BLaER1 (cell line): ENCODE results near the gene PLTP.

ENCODE experiments used
- H3K27ac ChIP-seq: shearing (Covaris generic); formaldehyde crosslinking; 2 replicates; pipeline ENCODE4 v1.8.1; 2022
- H3K27me3 ChIP-seq: shearing (Covaris generic); formaldehyde crosslinking; 2 replicates; pipeline ENCODE4 v1.8.1; 2022
- H3K36me3 ChIP-seq: shearing (Covaris generic); formaldehyde crosslinking; 2 replicates; pipeline ENCODE4 v1.8.1; 2022
- H3K4me1 ChIP-seq: shearing (Covaris generic); formaldehyde crosslinking; 2 replicates; pipeline ENCODE4 v1.8.1; 2022
- H3K4me2 ChIP-seq: shearing (Covaris generic); formaldehyde crosslinking; 2 replicates; pipeline ENCODE4 v1.8.1; 2022
- H3K4me3 ChIP-seq: shearing (Covaris generic); formaldehyde crosslinking; 2 replicates; pipeline ENCODE4 v1.8.1; 2022
- H3K9ac ChIP-seq: shearing (Covaris generic); formaldehyde crosslinking; 2 replicates; pipeline ENCODE4 v1.8.1; 2022
- H3K9me3 ChIP-seq: shearing (Covaris generic); formaldehyde crosslinking; 2 replicates; pipeline ENCODE4 v1.8.1; 2022
- H4K20me1 ChIP-seq: shearing (Covaris generic); formaldehyde crosslinking; 2 replicates; pipeline ENCODE4 v1.8.1; 2022
- Cebpa-rat ChIP-seq: shearing (Covaris generic); IDR thresholded peaks from 2 replicates; pipeline ENCODE4 v1.8.1; 2022

Gene PLTP

DNA sequence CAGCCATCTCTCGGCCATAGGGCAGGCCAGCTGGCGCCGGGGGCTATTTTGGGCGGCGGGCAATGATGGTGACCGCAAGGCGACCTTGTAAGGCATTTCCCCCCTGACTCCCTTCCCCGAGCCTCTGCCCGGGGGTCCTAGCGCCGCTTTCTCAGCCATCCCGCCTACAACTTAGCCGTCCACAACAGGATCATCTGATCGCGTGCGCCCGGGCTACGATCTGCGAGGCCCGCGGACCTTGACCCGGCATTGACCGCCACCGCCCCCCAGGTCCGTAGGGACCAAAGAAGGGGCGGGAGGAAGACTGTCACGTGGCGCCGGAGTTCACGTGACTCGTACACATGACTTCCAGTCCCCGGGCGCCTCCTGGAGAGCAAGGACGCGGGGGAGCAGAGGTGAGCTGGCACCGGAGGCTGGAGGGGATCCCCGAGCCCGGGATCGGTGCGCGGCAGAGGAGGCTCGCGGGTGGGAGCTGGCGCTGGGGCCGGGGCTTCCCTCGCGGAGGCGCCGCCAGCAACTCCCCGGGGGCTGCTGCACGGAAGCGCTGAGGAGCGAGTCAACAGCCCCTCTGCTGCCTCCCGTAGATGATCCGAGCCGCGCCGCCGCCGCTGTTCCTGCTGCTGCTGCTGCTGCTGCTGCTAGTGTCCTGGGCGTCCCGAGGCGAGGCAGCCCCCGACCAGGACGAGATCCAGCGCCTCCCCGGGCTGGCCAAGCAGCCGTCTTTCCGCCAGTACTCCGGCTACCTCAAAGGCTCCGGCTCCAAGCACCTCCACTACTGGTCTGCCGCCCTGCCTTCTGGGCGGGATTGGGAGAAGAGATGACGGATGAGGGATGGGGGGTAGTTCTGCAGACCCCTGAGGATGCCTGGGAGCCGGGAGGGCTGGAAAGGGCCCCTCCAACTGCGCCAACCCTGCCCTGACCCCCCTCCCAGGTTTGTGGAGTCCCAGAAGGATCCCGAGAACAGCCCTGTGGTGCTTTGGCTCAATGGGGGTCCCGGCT lies 20.7 kb downstream of the PLTP start, which contains the start of the genes CTSA and NEURL2:
Gene CTSA, plus strand, starts transcription at position 351 of the 999 bp plus-strand sequence. Its CDS starts 234 bp downstream, at position 585.
Gene NEURL2, minus strand, starts transcription at position 224 of the 999 bp plus-strand sequence. Its CDS starts 217 bp downstream, at position 7.
- Histone ChIP-seq H3K36me3 (peaks cover 57% of the 10 kb centered on the region), H3K27ac (peak within 1 kb of the TSS; percentile 89), H3K27me3 (no peaks in the 10 kb centered on the region)

DNA sequence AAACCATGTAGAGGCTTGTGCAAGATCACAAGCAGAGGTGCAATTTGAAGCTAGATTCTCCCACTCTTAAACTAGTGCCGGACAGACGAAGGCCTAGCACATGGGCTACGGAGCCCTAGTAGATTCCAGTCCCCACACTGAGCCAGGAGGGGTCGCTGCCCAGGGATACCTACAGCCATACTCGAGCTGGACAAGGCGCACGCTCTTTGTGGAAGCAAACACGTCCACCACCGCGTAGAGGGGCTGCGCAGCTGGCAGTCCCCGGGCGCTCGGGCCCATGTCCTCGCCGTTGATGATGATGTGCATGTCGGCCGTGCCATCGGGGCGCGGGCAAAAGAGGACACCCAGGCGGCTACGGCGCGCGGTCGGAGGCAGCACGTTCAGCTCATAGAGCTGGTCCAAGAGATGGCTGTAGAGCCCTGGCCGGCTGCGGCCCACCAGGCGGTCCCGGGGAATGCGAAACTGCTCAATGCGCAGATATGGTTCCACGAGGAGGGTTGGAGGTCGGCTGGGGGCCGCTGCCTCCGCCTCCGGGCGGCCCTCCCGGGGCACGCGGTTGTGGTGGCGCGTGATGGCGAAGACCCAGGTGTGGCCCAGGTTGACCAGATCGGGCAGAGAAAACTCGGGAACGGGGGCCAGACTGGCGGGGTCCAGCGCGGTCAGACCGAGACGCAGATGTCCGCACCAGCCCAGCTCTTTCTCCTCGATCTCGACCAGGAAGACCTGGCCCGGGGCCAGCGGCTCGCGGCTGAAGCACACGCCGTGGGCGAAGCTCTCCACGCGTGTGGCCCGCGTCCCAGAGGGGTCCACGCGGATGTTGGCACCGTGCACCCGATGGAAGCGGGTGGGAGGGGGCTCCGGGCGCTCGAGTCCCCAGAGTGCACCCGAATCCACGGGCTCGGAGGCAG lies 21.6 kb downstream of the PLTP start:
- Histone ChIP-seq H3K4me3 (peak overlapping the region; percentile 85), H3K27me3 (no peaks in the 10 kb centered on the region), H3K4me1 (peaks cover 41% of the 10 kb centered on the region), H3K27ac (peak overlapping the region; percentile 89), H4K20me1 (peaks cover 20% of the 10 kb centered on the region), H3K4me2 (peak overlapping the region; percentile 100), H3K9me3 (no peaks in the 10 kb centered on the region), H3K9ac (peak overlapping the region; percentile 85), H3K36me3 (peaks cover 57% of the 10 kb centered on the region)
- TF ChIP-seq Cebpa-rat = no peak

More for the DNA sequence above, 20.7 kb downstream of the PLTP start, which contains the start of the genes CTSA and NEURL2:
- Histone ChIP-seq H3K4me2 (peak within 1 kb of the TSS; percentile 100), H3K4me3 (peak within 1 kb of the TSS; percentile 85), H3K4me1 (peaks cover 41% of the 10 kb centered on the region), H4K20me1 (peaks cover 17% of the 10 kb centered on the region), H3K9me3 (no peaks in the 10 kb centered on the region), H3K9ac (peak within 1 kb of the TSS; percentile 85)
- TF ChIP-seq Cebpa-rat = no peak

GRCh38 chr20:45888681-45889080 lies 23.3 kb downstream of the PLTP start:
- Histone ChIP-seq H3K27me3 (no peaks in the 10 kb centered on the region), H3K9ac (no peak overlapping the region; the same call in 1 of the 2 replicates), H3K4me2 (peak overlapping the region; percentile 100; the same call in 1 of the 2 replicates), H4K20me1 (peaks cover 31% of the 10 kb centered on the region), H3K4me1 (peaks cover 51% of the 10 kb centered on the region), H3K4me3 (no peak overlapping the region), H3K27ac (no peak overlapping the region), H3K9me3 (no peaks in the 10 kb centered on the region), H3K36me3 (peaks cover 57% of the 10 kb centered on the region)
- no peak for TF ChIP-seq Cebpa-rat

- Histone ChIP-seq H3K27ac (no peak within 1 kb of the TSS), H3K9me3 (no peaks in the 10 kb centered on the region), H3K4me1 (peaks cover 47% of the 10 kb centered on the region), H3K4me3 (no peak within 1 kb of the TSS), H3K36me3 (peaks cover 59% of the 10 kb centered on the region), H3K9ac (no peak within 1 kb of the TSS), H4K20me1 (peaks cover 45% of the 10 kb centered on the region), H3K4me2 (peak within 1 kb of the TSS; percentile 100; the same call in 1 of the 2 replicates), H3K27me3 (no peaks in the 10 kb centered on the region)
- no peak for TF ChIP-seq Cebpa-rat
Measured at GRCh38 chr20:45887346-45887715, 24.6 kb downstream of the PLTP start, which contains the start of gene SPATA25. TSS of gene SPATA25 (minus strand) at chr20:45887622. CDS start at chr20:45887590, 32 bp downstream.

GRCh38 chr20:45886590-45887345 lies 25.2 kb downstream of the PLTP start:
- Histone ChIP-seq H4K20me1 (peaks cover 42% of the 10 kb centered on the region), H3K9ac (no peak overlapping the region), H3K4me2 (no peak overlapping the region), H3K9me3 (no peaks in the 10 kb centered on the region), H3K4me1 (peaks cover 47% of the 10 kb centered on the region), H3K27ac (no peak overlapping the region), H3K36me3 (peaks cover 61% of the 10 kb centered on the region), H3K4me3 (no peak overlapping the region), H3K27me3 (no peaks in the 10 kb centered on the region)
- no peak for TF ChIP-seq Cebpa-rat

DNA sequence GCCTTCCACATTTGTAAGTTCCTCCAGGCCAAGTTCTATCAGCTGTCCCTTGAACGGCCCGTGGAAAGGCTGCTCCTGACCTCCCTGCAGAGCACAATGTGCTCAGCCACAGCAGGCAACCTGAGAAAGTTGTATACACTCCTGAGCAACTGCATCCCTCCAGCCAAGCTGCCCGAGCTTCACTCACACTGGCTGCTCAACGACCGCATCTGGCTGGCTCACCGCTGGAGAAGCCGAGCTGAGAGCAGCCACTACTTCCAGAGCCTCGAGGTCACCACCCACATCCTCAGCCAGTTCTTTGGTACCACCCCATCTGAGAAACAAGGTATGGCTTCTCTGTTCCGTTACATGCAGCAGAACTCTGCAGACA lies 28.9 kb downstream of the PLTP start:
- no peak overlapping the region for H3K9ac ChIP-seq
- TF ChIP-seq Cebpa-rat = no peak
- H3K27me3 ChIP-seq = no peaks in the 10 kb centered on the region
- H3K4me3 ChIP-seq = no peak overlapping the region
- H4K20me1 ChIP-seq = peaks cover 38% of the 10 kb centered on the region
- peaks cover 28% of the 10 kb centered on the region for H3K4me1 ChIP-seq
- H3K36me3 ChIP-seq = peaks cover 76% of the 10 kb centered on the region
- no peak overlapping the region for H3K4me2 ChIP-seq
- H3K27ac ChIP-seq = no peak overlapping the region
- no peaks in the 10 kb centered on the region for H3K9me3 ChIP-seq

- Histone ChIP-seq H3K4me3 (no peak overlapping the region), H3K27me3 (no peaks in the 10 kb centered on the region), H3K9ac (0 out of 2 replicates have a peak overlapping the region, but pooled peaks have one; percentile 14), H3K9me3 (no peaks in the 10 kb centered on the region), H3K36me3 (peaks cover 80% of the 10 kb centered on the region), H3K4me1 (peaks cover 28% of the 10 kb centered on the region), H3K4me2 (no peak overlapping the region; the same call in 1 of the 2 replicates), H3K27ac (no peak overlapping the region), H4K20me1 (peaks cover 43% of the 10 kb centered on the region)
- no peak for TF ChIP-seq Cebpa-rat
Measured at GRCh38 chr20:45882469-45883099, 29.4 kb downstream of the PLTP start.

- no peak for TF ChIP-seq Cebpa-rat
- Histone ChIP-seq H3K27me3 (no peaks in the 10 kb centered on the region), H3K36me3 (peaks cover 80% of the 10 kb centered on the region), H3K4me2 (peak within 1 kb of the TSS; percentile 88), H3K4me1 (peaks cover 28% of the 10 kb centered on the region), H3K9me3 (no peaks in the 10 kb centered on the region), H3K4me3 (peak within 1 kb of the TSS; percentile 73), H3K9ac (peak within 1 kb of the TSS; percentile 84), H4K20me1 (peaks cover 39% of the 10 kb centered on the region), H3K27ac (peak within 1 kb of the TSS; percentile 84)
Measured at GRCh38 chr20:45880988-45881788, 30.8 kb downstream of the PLTP start, which contains the start of gene ZSWIM1. TSS of gene ZSWIM1 (plus strand) at chr20:45881227. CDS start at chr20:45882593, 1,366 bp downstream.
